CD14-positive monocyte (primary cell): ENCODE measurements around the gene ZNF511. TPM values are rescaled to one million over a fixed set of nuclear protein-coding genes. Genes with fewer than 3 reads are reported as not detected.
"Not testable (repeated sequence)": the region's sequence is repeated elsewhere in the genome, so short reads cannot be mapped to it uniquely, and the experiment has no call there.

ENCODE experiments used
- DNase-seq, 3 donors: peaks; one replicate each; pipeline ENCODE4 v3.0.0-alpha.2; 2011 to 2022
- H2AFZ ChIP-seq: 2 replicates; pipeline ENCODE4 v1.6.0; 2012; ENCODE audit warnings: mild to moderate bottlenecking, low read depth, low read length, inconsistent platforms; ENCODE audit not compliant: insufficient read depth, poor library complexity, severe bottlenecking
- H3K27ac ChIP-seq, 2 donors: 1 replicate in 1 of 2; 2 replicates in 1 of 2; pipeline ENCODE4 v1.5.1; 2012 to 2013; ENCODE audit warnings: low read length in 2 of 2, control low read depth in 1 of 2, inconsistent platforms in 1 of 2, low read depth in 1 of 2, mild to moderate bottlenecking in 1 of 2
- H3K27me3 ChIP-seq, 2 donors: one replicate each; pipeline versions ENCODE4 v1.6.0 to v1.6.1; 2011 to 2013; ENCODE audit warnings: low read length in 2 of 2; ENCODE audit not compliant: control insufficient read depth in 2 of 2, insufficient read depth in 2 of 2
- H3K36me3 ChIP-seq, 2 donors: replicated peaks in 1 of 2; 1 replicate in 1 of 2; 2 replicates in 1 of 2; pipeline versions ENCODE4 v1.5.1 to v1.6.1; 2012 to 2013; ENCODE audit warnings: low read length in 2 of 2, control low read depth in 1 of 2, inconsistent platforms in 1 of 2, mild to moderate bottlenecking in 1 of 2; ENCODE audit not compliant: insufficient read depth in 2 of 2, control insufficient read depth in 1 of 2
- H3K4me1 ChIP-seq, 2 donors: 1 replicate in 1 of 2; 2 replicates in 1 of 2; pipeline versions ENCODE4 v1.5.1 to v1.6.1; 2012 to 2013; ENCODE audit warnings: low read length in 2 of 2, control low read depth in 1 of 2, inconsistent platforms in 1 of 2, mild to moderate bottlenecking in 1 of 2, moderate library complexity in 1 of 2; ENCODE audit not compliant: insufficient read depth in 2 of 2, control insufficient read depth in 1 of 2
- H3K4me2 ChIP-seq: replicated peaks from 2 replicates; pipeline ENCODE3; 2012; ENCODE audit warnings: low read length, moderate library complexity, mild to moderate bottlenecking; ENCODE audit not compliant: poor library complexity, severe bottlenecking; ENCODE audit errors: extremely low read depth
- H3K4me3 ChIP-seq, 3 experiments: fragments of 200-600 bp in 1 of 3; sonication (generic) in 1 of 3; replicated peaks in 1 of 3; 1 replicate in 2 of 3; 2 replicates in 1 of 3; pipeline ENCODE4 v1.5.1; 2011 to 2013; ENCODE audit warnings: low read length in 3 of 3, mild to moderate bottlenecking in 3 of 3, control low read depth in 2 of 3, low read depth in 2 of 3, inconsistent platforms in 1 of 3, moderate library complexity in 1 of 3
- H3K79me2 ChIP-seq: 2 replicates; pipeline ENCODE4 v1.6.0; 2012; ENCODE audit warnings: mild to moderate bottlenecking, control low read depth, inconsistent platforms, low read length, moderate library complexity; ENCODE audit not compliant: insufficient read depth
- H3K9ac ChIP-seq: 2 replicates; pipeline ENCODE4 v1.6.0; 2017; ENCODE audit warnings: low read length, mild to moderate bottlenecking; ENCODE audit not compliant: insufficient read depth, poor library complexity, severe bottlenecking
- H3K9me3 ChIP-seq, 2 donors: replicated peaks in 1 of 2; 1 replicate in 1 of 2; 2 replicates in 1 of 2; pipeline versions ENCODE4 v1.5.1 to v1.6.1; 2012 to 2013; ENCODE audit warnings: low read length in 2 of 2, control low read depth in 1 of 2; ENCODE audit not compliant: control insufficient read depth in 1 of 2, insufficient read depth in 1 of 2
- H4K20me1 ChIP-seq: 2 replicates; pipeline ENCODE4 v1.6.0; 2012; ENCODE audit warnings: mild to moderate bottlenecking, low read length, control low read depth, moderate library complexity; ENCODE audit not compliant: insufficient read depth
- H3K27ac Mint-ChIP-seq, 7 donors: one replicate each; pipeline ENCODE4 v1.8.0; 2020; ENCODE audit warnings: mild to moderate bottlenecking in 7 of 7, mixed read lengths in 7 of 7, moderate library complexity in 6 of 7, inconsistent platforms in 2 of 7
- H3K27me3 Mint-ChIP-seq, 3 donors: one replicate each; pipeline ENCODE4 v1.8.0; 2021 to 2022; ENCODE audit warnings: low read depth in 3 of 3, mild to moderate bottlenecking in 3 of 3, mixed read lengths in 3 of 3, moderate library complexity in 3 of 3, inconsistent platforms in 1 of 3
- H3K36me3 Mint-ChIP-seq, 2 donors: one replicate each; pipeline ENCODE4 v1.8.0; 2020; ENCODE audit warnings: mixed read lengths in 2 of 2, inconsistent platforms in 1 of 2, mild to moderate bottlenecking in 1 of 2
- H3K4me1 Mint-ChIP-seq: one replicate; pipeline ENCODE4 v1.8.0; 2020; ENCODE audit warnings: mild to moderate bottlenecking, mixed read lengths
- H3K4me3 Mint-ChIP-seq, 2 donors: one replicate each; pipeline ENCODE4 v1.8.0; 2020; ENCODE audit warnings: mild to moderate bottlenecking in 2 of 2, mixed read lengths in 2 of 2, moderate library complexity in 1 of 2
- H3K9me3 Mint-ChIP-seq, 7 donors: one replicate each; pipeline ENCODE4 v1.8.0; 2020 to 2022; ENCODE audit warnings: mixed read lengths in 7 of 7, mild to moderate bottlenecking in 6 of 7, moderate library complexity in 6 of 7, inconsistent platforms in 2 of 7
- WGBS: methylation state at CpG from one replicate; pipeline ENCODE4 v1.1.5; 2013; ENCODE audit warnings: missing lambda C conversion rate; ENCODE audit not compliant: insufficient coverage; 5-methylcytosine and 5-hydroxymethylcytosine counted together
- intact Hi-C, 2 donors: fragments of 100-400 bp; cut with micrococcal nuclease; formaldehyde crosslinking; loops; one replicate each; pipeline versions ENCODE4 v1.15.0 to v1.15.1; 2023
- polyA plus RNA-seq, 3 donors: library from polyadenylated mRNA; depleted of rRNA in 1 of 3; unstranded in 2 of 3; stranded (reverse) in 1 of 3; fragments of 300-500 nt in 2 of 3; fragments of >200 nt in 1 of 3; fragmentation: Illumina TruSeq in 2 of 3; gene quantifications; 1 replicate in 2 of 3; 2 replicates in 1 of 3; pipeline ENCODE4 v1.2.3, GENCODE V29; 2012 to 2021
- TF ChIP-seq, protein P1 (sequence below): fragments of 200-600 bp; IDR thresholded peaks from one replicate; pipeline ENCODE4 v1.8.0; 2022; ENCODE audit warnings: antibody characterized with exemption, mild to moderate bottlenecking

The ZNF511 gene
- polyA plus RNA-seq, 3 donors: 30.3 to 118 (median 84.7) TPM

DNA sequence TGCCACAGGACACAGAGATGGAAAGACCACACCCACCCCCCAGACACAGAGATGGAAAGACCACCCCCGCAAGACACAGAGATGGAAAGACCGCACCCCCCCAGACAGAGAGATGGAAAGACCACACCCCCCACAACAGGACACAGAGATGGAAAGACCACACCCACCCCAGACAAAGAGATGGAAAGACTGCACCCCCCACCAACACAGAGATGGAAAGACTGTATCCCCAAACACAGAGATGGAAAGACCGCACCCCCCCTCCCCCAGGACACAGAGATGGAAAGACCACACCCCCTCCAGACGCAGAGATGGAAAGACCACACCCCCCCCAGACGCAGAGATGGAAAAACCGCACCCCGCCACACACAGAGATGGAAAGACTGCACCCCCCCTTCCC, 8.0 kb downstream of the ZNF511 start:
- Mint-ChIP-seq H3K27me3 (peaks cover 18 to 28% (median 22%) of the 10 kb centered on the region in 3 donors), H3K4me3 (no peak overlapping the region), H3K27ac (no peak overlapping the region), H3K4me1 (peaks cover 9% of the 10 kb centered on the region), H3K36me3 (peaks cover 19% of the 10 kb centered on the region in 2 donors), H3K9me3 (peaks cover 0 to 21% (median 16%) of the 10 kb centered on the region in 7 donors)
- no peak overlapping the region for H3K4me2 ChIP-seq
- no peak overlapping the region for H2AFZ ChIP-seq
- H3K36me3 ChIP-seq: peaks cover 11 to 17% of the 10 kb centered on the region in 2 donors
- TF ChIP-seq, protein P1, sequence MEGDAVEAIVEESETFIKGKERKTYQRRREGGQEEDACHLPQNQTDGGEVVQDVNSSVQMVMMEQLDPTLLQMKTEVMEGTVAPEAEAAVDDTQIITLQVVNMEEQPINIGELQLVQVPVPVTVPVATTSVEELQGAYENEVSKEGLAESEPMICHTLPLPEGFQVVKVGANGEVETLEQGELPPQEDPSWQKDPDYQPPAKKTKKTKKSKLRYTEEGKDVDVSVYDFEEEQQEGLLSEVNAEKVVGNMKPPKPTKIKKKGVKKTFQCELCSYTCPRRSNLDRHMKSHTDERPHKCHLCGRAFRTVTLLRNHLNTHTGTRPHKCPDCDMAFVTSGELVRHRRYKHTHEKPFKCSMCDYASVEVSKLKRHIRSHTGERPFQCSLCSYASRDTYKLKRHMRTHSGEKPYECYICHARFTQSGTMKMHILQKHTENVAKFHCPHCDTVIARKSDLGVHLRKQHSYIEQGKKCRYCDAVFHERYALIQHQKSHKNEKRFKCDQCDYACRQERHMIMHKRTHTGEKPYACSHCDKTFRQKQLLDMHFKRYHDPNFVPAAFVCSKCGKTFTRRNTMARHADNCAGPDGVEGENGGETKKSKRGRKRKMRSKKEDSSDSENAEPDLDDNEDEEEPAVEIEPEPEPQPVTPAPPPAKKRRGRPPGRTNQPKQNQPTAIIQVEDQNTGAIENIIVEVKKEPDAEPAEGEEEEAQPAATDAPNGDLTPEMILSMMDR: no peak
- H3K9ac ChIP-seq: no peak overlapping the region
- H3K27ac ChIP-seq: no peak overlapping the region
- intact Hi-C loops: loop anchor here in 1 of 2 donors (5.0 kb wide), 2 partner anchors 174 to 374 kb away; partner anchors contain the start of gene CFAP46
- no peak for DNase-seq
- H3K9me3 ChIP-seq: peaks cover 6 to 8% of the 10 kb centered on the region in 2 donors
- no CpG with 5 or more reads among the region's 7 CpGs for WGBS
- no peaks in the 10 kb centered on the region for H3K79me2 ChIP-seq
- peaks cover 0 to 13% of the 10 kb centered on the region in 2 donors for H3K27me3 ChIP-seq
- H3K4me1 ChIP-seq: peaks cover 6 to 7% of the 10 kb centered on the region in 2 donors
- no peak overlapping the region for H3K4me3 ChIP-seq
- H4K20me1 ChIP-seq: no peaks in the 10 kb centered on the region

- peak overlapping the region in 2 of 3 experiments; percentile 10 to 56 for H3K4me3 ChIP-seq
- TF ChIP-seq, protein P1: peak; percentile 94
- H3K4me3 Mint-ChIP-seq: peak overlapping the region; percentile 71 to 83
- intact Hi-C loops: loop anchor here in 1 of 2 donors (5.0 kb wide), 2 partner anchors 176 to 376 kb away; partner anchors contain the start of gene CFAP46
- no peak overlapping the region for H3K27ac ChIP-seq
- H3K4me1 ChIP-seq: peaks cover 6 to 7% of the 10 kb centered on the region in 2 donors
- H3K4me2 ChIP-seq: peak overlapping the region; percentile 74
- H3K9ac ChIP-seq: peak overlapping the region; percentile 36
- H3K27me3 Mint-ChIP-seq: peaks cover 20 to 33% (median 28%) of the 10 kb centered on the region in 3 donors
- peak; percentile 61 to 70 (median 68) for DNase-seq
- peaks cover 0 to 26% (median 16%) of the 10 kb centered on the region in 7 donors for H3K9me3 Mint-ChIP-seq
- peaks cover 6 to 8% of the 10 kb centered on the region in 2 donors for H3K9me3 ChIP-seq
- H3K27me3 ChIP-seq: peaks cover 0 to 13% of the 10 kb centered on the region in 2 donors
- peaks cover 4 to 5% of the 10 kb centered on the region in 2 donors for H3K36me3 Mint-ChIP-seq
- no peaks in the 10 kb centered on the region for H4K20me1 ChIP-seq
- H3K4me1 Mint-ChIP-seq: peaks cover 9% of the 10 kb centered on the region
- 10% methylated on average over 39 of the region's 51 CpGs for WGBS
- H2AFZ ChIP-seq: peak overlapping the region; percentile 73
- no peaks in the 10 kb centered on the region for H3K79me2 ChIP-seq
- H3K36me3 ChIP-seq: no peaks in the 10 kb centered on the region
- H3K27ac Mint-ChIP-seq: peak overlapping the region in 1 of 7 donors; percentile 63
Measured at GRCh38 chr10:133318494-133319127, 9.9 kb downstream of the ZNF511 start.

DNA sequence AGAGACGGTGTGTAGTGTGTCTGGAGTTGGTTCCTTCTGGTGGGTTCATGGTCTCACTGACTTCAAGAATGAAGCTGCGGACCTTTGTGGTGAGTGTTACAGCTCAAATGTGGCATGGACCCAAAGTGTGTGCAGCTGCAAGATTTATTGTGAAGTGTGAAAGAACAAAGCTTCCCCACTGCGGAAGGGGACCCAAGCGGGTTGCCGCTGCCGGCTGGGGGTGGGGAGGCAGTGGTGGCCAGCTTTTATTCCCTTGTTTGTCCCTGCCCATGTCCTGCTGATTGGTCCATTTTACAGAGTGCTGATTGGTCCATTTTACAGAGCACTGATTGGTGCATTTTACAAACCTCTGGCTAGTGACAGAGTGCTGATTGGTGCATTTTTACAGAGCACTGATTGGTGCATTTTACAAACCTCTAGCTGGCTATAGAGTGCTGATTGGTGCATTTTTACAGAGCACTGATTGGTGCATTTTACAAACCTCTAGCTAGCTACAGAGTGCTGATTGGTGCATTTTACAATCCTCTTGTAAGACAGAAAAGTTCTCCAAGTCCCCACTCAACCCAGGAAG, 12.2 kb downstream of the ZNF511 start:
- WGBS: 89% methylated on average over 6 of the region's 6 CpGs
- Histone ChIP-seq H3K4me1 (peaks cover 6 to 18% of the 10 kb centered on the region in 2 donors), H3K27me3 (peaks cover 7 to 27% of the 10 kb centered on the region in 2 donors), H3K9me3 (peaks cover 8 to 14% of the 10 kb centered on the region in 2 donors)
- Mint-ChIP-seq H3K27me3 (peaks cover 19 to 49% (median 35%) of the 10 kb centered on the region in 3 donors), H3K9me3 (peaks cover 0 to 23% (median 17%) of the 10 kb centered on the region in 7 donors)
- DNase-seq, H4K20me1 ChIP-seq, H3K4me2 ChIP-seq, H3K27ac ChIP-seq, H3K36me3 Mint-ChIP-seq, H3K36me3 ChIP-seq, H3K27ac Mint-ChIP-seq, H3K4me1 Mint-ChIP-seq, H3K79me2 ChIP-seq, H3K4me3 ChIP-seq, H3K4me3 Mint-ChIP-seq, H2AFZ ChIP-seq, H3K9ac ChIP-seq: not testable (repeated sequence)
- intact Hi-C loops: loop anchor here in 1 of 2 donors (10.0 kb wide), 3 partner anchors 176 to 356 kb away; partner anchors contain the start of gene CYP2E1
